Lower lobe of right lung (tissue), 2 donors: ENCODE data around the gene VSIG8. TPM values are rescaled to one million over a fixed set of nuclear protein-coding genes. Genes with fewer than 3 reads are reported as not detected.

Experiments used
- ATAC-seq, 2 donors: fragments of 200-7000 bp; cut with Tn5 transposase; one replicate each; pipeline ENCODE4 v1.9.1; 2020 to 2022; ENCODE audit warnings: mild to moderate bottlenecking in 2 of 2, moderate library complexity in 2 of 2
- DNase-seq: peaks from one replicate; pipeline ENCODE4 v3.0.0-alpha.2; 2020
- H3K27ac ChIP-seq: fragments of 200-600 bp; one replicate; pipeline ENCODE4 v1.8.0; 2022
- H3K27me3 ChIP-seq: fragments of 200-600 bp; one replicate; pipeline ENCODE4 v1.8.0; 2022; ENCODE audit warnings: low read depth
- H3K36me3 ChIP-seq: fragments of 200-600 bp; one replicate; pipeline ENCODE4 v1.8.0; 2022; ENCODE audit warnings: mild to moderate bottlenecking
- H3K4me1 ChIP-seq: fragments of 200-600 bp; one replicate; pipeline ENCODE4 v1.8.0; 2022
- H3K4me3 ChIP-seq: fragments of 200-600 bp; one replicate; pipeline ENCODE4 v1.8.0; 2022; ENCODE audit warnings: mild to moderate bottlenecking
- H3K9me3 ChIP-seq: fragments of 200-600 bp; one replicate; pipeline ENCODE4 v1.8.0; 2022
- intact Hi-C: fragments of 100-400 bp; cut with DNase I; formaldehyde crosslinking; loops from one replicate; pipeline ENCODE4 v1.11.0; 2022
- total RNA-seq: library from RNA; stranded (reverse); fragmentation: NEBNext Ultra II Directional; extraction: Animal tissue kit (Norgen Biotek cat#: 25700); gene quantifications from one replicate; pipeline ENCODE4 v1.2.1, GENCODE V29; 2021
- TF ChIP-seq, protein P1 (sequence below): fragments of 200-600 bp; IDR thresholded peaks from one replicate; pipeline ENCODE4 v1.8.0; 2022; ENCODE audit warnings: antibody characterized with exemption, mild to moderate bottlenecking
- donor health status: DM: no; HTN: yes; CAD: no; lungs with severe emphysema.

Gene VSIG8
- total RNA-seq, 1 donor from 2014 or later, result 0.35 TPM

DNA sequence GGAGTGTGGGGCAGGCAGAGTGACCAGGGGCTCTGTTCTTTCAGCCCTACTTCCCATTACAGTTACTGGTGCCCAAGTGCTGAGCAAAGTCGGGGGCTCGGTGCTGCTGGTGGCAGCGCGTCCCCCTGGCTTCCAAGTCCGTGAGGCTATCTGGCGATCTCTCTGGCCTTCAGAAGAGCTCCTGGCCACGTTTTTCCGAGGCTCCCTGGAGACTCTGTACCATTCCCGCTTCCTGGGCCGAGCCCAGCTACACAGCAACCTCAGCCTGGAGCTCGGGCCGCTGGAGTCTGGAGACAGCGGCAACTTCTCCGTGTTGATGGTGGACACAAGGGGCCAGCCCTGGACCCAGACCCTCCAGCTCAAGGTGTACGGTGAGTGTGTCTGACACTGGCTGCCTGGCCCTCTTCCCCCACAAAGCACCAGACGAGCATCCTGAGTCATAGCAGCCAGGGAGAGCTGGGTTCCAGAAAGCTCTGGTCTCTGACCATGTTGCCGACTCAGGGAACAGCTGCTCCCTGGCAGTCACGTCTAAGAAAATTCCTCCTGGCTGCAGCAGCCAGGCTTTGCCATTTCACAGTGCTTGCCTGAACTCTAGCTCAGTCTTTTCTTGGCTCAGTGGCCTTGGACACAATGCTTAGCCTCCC is 32.5 kb downstream of the VSIG8 start:
- H3K27ac ChIP-seq, result no peak overlapping the region
- intact Hi-C loops, result no loop called here
- H3K4me1 ChIP-seq, result peaks cover 54% of the 10 kb centered on the region
- DNase-seq (no peak), ATAC-seq (no peak)
- TF ChIP-seq, protein P1, sequence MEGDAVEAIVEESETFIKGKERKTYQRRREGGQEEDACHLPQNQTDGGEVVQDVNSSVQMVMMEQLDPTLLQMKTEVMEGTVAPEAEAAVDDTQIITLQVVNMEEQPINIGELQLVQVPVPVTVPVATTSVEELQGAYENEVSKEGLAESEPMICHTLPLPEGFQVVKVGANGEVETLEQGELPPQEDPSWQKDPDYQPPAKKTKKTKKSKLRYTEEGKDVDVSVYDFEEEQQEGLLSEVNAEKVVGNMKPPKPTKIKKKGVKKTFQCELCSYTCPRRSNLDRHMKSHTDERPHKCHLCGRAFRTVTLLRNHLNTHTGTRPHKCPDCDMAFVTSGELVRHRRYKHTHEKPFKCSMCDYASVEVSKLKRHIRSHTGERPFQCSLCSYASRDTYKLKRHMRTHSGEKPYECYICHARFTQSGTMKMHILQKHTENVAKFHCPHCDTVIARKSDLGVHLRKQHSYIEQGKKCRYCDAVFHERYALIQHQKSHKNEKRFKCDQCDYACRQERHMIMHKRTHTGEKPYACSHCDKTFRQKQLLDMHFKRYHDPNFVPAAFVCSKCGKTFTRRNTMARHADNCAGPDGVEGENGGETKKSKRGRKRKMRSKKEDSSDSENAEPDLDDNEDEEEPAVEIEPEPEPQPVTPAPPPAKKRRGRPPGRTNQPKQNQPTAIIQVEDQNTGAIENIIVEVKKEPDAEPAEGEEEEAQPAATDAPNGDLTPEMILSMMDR, result no peak
- no peaks in the 10 kb centered on the region for H3K9me3 ChIP-seq
- peaks cover 3% of the 10 kb centered on the region for H3K36me3 ChIP-seq
- peak overlapping the region; percentile 11 for H3K4me3 ChIP-seq
- H3K27me3 ChIP-seq, result no peaks in the 10 kb centered on the region

- Histone ChIP-seq H3K4me3 (peak overlapping the region; percentile 45), H3K27me3 (no peaks in the 10 kb centered on the region), H3K9me3 (no peaks in the 10 kb centered on the region), H3K4me1 (peaks cover 54% of the 10 kb centered on the region), H3K27ac (no peak overlapping the region), H3K36me3 (no peaks in the 10 kb centered on the region)
- ATAC-seq (peak; percentile 81 to 85), DNase-seq (peak; percentile 72)
- TF ChIP-seq, protein P1, result peak; percentile 60
- intact Hi-C loops, result no loop called here
These were observed 33.2 kb downstream of the VSIG8 start for GRCh38 chr1:159829273-159829634.

DNA sequence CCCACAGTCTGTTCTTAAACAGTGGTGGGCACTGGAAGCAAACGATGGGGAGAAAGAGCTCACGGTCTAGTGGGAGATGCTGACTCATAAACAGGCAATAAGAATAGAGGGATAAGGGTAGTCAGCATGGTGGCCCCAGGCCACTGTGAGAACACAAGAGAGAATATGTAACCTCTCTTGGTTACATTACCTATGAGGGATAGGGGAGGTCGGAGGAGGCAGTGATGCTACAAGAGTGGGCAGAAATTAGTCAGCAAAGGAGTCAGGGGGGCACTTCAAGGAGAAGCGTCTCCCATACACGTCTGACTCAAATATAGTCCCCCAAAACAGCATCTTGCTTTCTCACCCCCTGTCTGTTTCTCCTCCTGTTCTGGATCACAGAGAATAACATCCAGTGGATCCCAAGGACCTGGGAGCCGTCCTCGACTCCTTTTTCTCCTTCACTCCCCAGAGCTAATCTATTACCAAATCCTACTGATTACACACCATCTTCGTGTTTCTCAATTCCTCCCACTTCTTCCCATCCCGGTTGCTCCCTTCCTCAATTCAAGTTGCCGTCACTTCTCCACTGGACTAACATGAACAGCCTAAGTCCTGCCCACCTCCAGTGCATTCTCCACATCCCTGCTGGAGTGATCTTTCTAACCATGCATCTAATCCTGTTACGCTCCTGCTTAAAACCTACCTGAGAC is 33.7 kb downstream of the VSIG8 start:
- no peaks in the 10 kb centered on the region for H3K9me3 ChIP-seq
- H3K4me1 ChIP-seq, result peaks cover 54% of the 10 kb centered on the region
- peak overlapping the region; percentile 45 for H3K4me3 ChIP-seq
- no peak overlapping the region for H3K27ac ChIP-seq
- DNase-seq (no peak), ATAC-seq (peak in 1 of 2 donors; percentile 31)
- TF ChIP-seq, protein P1, result no peak
- intact Hi-C loops, result no loop called here
- H3K27me3 ChIP-seq, result no peaks in the 10 kb centered on the region
- H3K36me3 ChIP-seq, result no peaks in the 10 kb centered on the region

DNA sequence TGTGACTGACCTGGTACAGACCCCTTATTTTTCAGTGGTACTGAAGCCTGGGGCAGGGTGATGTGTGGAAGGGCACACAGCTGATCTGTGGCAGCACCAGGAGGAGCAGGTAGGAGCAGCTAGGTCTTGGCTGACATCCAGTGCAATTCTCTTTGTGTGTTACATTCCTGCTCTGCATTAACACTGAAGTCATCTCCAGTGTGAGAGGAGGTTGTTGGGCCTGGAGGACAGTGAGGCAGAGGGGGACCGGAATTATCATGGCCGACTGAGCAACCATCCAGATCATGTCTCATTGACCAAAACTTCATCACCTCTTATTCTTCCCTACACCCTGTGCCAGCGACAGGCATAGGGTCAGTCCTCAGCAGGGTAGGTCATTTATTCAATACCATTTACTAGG is 34.3 kb downstream of the VSIG8 start:
- intact Hi-C loops, result no loop called here
- TF ChIP-seq, protein P1, result no peak
- H3K4me3 ChIP-seq, result peak overlapping the region; percentile 45
- no peaks in the 10 kb centered on the region for H3K27me3 ChIP-seq
- H3K36me3 ChIP-seq, result no peaks in the 10 kb centered on the region
- peaks cover 59% of the 10 kb centered on the region for H3K4me1 ChIP-seq
- DNase-seq, result no peak
- no peak for ATAC-seq
- H3K27ac ChIP-seq, result no peak overlapping the region
- H3K9me3 ChIP-seq, result no peaks in the 10 kb centered on the region

DNA sequence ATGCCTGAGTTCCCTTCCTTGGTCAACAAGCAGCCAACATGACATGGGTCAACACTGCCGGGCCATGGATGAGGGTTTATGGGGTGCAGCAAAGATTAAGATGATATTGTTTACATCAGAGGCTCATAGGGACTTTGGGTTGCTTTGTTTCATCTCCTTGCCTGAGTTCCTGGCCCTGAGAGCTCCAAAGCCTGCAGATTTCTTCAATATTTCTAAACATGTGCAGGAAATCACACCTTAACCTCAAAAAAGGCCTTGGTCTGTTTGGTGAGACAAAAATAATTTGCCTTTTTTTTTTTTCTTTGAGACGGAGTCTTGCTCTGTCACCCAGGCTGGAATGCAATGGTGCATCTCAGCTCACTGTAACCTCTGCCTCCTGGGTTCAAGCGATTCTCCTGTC is 34.9 kb downstream of the VSIG8 start:
- TF ChIP-seq, protein P1, result no peak
- Histone ChIP-seq H3K27me3 (no peaks in the 10 kb centered on the region), H3K36me3 (no peaks in the 10 kb centered on the region), H3K27ac (peak overlapping the region; percentile 38), H3K4me3 (peak overlapping the region; percentile 45), H3K4me1 (peaks cover 59% of the 10 kb centered on the region), H3K9me3 (no peaks in the 10 kb centered on the region)
- DNase-seq (no peak), ATAC-seq (no peak)
- intact Hi-C loops, result no loop called here
